Bronchial epithelial cell (primary cell): ENCODE results near the gene TPSAB1. TPM values are rescaled to one million over a fixed set of nuclear protein-coding genes. Genes with fewer than 3 reads are reported as not detected.
"Not testable (repeated sequence)": the region's sequence is repeated elsewhere in the genome, so short reads cannot be mapped to it uniquely, and the experiment has no call there.

Experiments
- DNase-seq: peaks from one replicate; pipeline ENCODE4 v3.0.0-alpha.2; 2010; ENCODE audit warnings: low read depth
- FAIRE-seq: peaks from 2 replicates; lab custom pipeline; 2011; peaks lifted over from hg19 to GRCh38; lab: Jason Lieb, UNC
- H3K27me3 ChIP-seq: 2 replicates; pipeline ENCODE4 v1.5.1; 2011; ENCODE audit warnings: low read length; ENCODE audit not compliant: control insufficient read depth, insufficient read depth
- H3K36me3 ChIP-seq: 2 replicates; pipeline ENCODE4 v1.5.1; 2011; ENCODE audit warnings: low read length; ENCODE audit not compliant: control insufficient read depth, insufficient read depth
- H3K4me3 ChIP-seq: 2 replicates; pipeline ENCODE4 v1.5.1; 2011; ENCODE audit warnings: mild to moderate bottlenecking, low read depth, low read length, control low read depth
- CTCF ChIP-seq: IDR thresholded peaks from 2 replicates; pipeline ENCODE4 v1.5.1; 2011; ENCODE audit warnings: mild to moderate bottlenecking, moderate library complexity, low read length, control low read depth, inconsistent platforms; ENCODE audit not compliant: insufficient read depth, severe bottlenecking
- total RNA-seq: library from RNA; depleted of rRNA; stranded (reverse); fragments of >200 nt; gene quantifications from 2 replicates; pipeline ENCODE4 v1.2.1, GENCODE V29; 2014

Gene TPSAB1
- total RNA-seq, 1 donor from 2014 or later: not detected

- no peak for TF ChIP-seq CTCF
- FAIRE-seq: no peak
- DNase-seq: no peak
- no peak overlapping the region for H3K4me3 ChIP-seq
- peaks cover 6% of the 10 kb centered on the region for H3K27me3 ChIP-seq
- H3K36me3 ChIP-seq: no peaks in the 10 kb centered on the region
Measured at GRCh38 chr16:1262846-1263221, 22.3 kb downstream of the TPSAB1 start.

DNA sequence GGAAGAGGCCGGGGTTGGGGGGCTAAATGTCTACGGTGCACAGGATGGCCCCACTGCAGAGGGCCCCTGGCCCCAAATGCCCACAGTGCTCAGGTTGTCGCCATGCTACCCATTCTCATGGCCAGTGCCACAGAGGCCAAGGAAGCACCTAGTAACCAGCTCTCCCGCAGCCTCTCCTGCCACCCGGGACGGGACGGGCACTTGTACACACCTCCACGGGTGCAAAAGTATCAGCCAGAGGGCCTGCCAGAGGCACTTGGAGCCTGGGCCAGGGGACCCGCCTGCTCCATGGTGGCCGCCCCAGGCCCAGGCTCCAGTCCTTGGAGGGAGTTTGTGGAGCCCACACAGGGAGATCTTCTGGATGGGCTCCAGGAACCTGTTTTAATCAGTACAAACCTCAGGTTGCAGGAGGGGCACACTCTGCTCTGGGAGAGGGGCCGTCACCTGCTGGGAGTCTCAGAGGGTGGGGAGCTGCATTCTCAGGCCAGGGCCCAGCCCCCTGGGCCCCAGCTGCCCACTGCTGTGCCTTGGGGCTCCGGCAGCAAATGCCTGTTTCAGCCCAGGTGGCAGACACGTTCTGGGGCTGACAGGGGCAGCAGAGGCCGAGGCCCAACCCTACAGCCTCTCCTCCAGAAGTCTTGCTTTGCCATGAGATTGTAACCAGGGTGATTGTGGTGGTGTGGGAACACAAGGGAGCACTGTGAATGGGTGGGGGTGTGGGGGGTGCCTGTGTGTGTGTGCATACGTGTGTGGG, 23.3 kb downstream of the TPSAB1 start:
- no peak for FAIRE-seq
- Histone ChIP-seq H3K36me3 (no peaks in the 10 kb centered on the region), H3K4me3 (no peak overlapping the region), H3K27me3 (peaks cover 6% of the 10 kb centered on the region)
- DNase-seq: no peak
- TF ChIP-seq CTCF: no peak

DNA sequence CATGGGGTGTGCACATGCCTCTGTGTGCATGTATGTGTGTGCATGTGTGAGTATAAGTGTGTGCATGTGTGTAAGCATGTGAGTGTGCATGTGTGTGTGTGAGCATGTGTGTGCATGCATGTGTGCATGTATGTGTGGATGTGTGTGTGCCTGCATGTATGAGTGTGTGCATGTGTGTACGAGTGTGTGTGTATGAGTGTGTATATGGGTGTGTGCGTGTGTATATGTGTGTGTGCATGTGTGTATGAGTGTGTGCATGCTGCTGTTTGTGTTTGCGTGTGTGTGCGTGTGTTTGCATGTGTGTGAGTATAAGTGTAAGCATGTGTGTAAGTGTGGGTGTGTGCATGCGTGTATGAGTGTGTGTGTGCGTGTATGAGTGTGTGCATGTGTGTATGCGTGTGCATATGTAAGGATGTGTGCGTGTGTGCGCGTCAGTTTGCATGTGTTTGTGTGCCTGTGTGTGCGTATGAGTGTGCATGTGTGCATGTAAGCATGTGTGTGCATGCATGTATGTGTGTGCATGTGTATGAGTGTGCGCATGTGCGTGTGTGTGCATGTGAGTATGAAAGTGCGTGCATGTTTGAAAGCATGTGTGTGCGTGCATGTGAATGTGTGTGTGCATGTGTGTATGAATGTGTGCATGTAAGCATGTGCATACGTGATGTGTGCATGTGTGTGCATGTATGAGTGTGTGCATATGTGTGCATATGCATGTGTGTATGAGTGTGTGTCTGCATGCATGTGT, 24.0 kb downstream of the TPSAB1 start:
- no peak for TF ChIP-seq CTCF
- peak; percentile 97 for FAIRE-seq
- Histone ChIP-seq H3K27me3 (peaks cover 6% of the 10 kb centered on the region), H3K36me3 (no peaks in the 10 kb centered on the region), H3K4me3 (no peak overlapping the region)
- no peak for DNase-seq

DNA sequence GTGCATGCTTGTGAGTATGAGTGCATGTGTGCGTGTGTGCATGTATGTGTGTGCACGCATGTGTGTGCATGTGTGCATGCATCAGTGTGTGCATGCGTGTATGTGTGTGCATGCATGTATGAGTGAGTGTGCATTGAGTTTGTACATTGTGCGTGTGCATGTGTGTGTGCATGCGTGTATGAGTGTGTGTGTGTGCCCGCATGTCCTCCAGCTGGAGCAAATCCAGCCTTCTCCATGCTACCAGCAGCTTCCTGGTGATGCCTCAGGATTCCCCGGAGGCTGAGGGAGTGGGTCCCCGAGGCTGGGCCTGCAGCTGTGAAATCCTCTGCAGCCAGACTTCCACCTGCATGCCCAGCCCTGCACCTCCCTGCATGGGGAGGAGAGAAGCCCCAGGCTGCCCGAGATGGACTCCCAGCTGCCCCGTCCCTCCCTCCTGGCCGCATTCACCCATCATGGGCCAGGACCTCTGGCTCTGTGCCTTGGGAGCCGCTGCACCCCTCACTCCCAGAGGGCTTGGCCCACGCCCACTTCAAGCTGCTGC, 24.7 kb downstream of the TPSAB1 start:
- Histone ChIP-seq H3K27me3 (peaks cover 1% of the 10 kb centered on the region), H3K36me3 (no peaks in the 10 kb centered on the region), H3K4me3 (no peak overlapping the region)
- FAIRE-seq: no peak
- TF ChIP-seq CTCF: no peak
- no peak for DNase-seq

DNA sequence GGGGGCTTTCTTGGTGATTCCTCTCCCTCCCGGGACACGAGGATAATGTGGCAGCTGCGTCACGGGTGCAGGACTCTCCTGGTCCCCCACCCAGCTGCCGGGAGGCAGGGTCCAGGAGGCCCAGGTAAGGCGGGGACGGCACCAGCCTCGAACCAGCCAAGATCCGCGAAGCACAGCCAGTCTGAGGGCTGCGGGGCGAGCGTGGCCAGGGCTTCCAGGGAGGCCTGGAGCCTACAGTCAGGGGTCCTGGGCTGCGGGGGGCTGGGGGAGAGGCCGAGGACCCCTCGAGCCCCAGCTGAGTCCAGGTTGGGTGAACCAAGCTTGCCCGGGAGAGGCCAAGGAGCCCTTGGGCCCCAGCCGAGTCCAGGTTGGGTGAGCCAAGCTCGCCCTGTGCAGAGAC, 25.3 kb downstream of the TPSAB1 start:
- DNase-seq (no peak), FAIRE-seq (no peak)
- H3K36me3 ChIP-seq: no peaks in the 10 kb centered on the region
- no peak for TF ChIP-seq CTCF
- no peak overlapping the region for H3K4me3 ChIP-seq
- H3K27me3 ChIP-seq: peaks cover 1% of the 10 kb centered on the region

GRCh38 chr16:1269418-1269817, 28.9 kb downstream of the TPSAB1 start:
- H3K4me3 ChIP-seq, H3K36me3 ChIP-seq, DNase-seq, FAIRE-seq, H3K27me3 ChIP-seq: not testable (repeated sequence)
